B cell (primary cell): ENCODE results near the gene CNN1.

Experiments
- CTCF ChIP-seq: fragments of 200-600 bp; IDR thresholded peaks from one replicate; pipeline ENCODE4 v1.8.0; 2022; ENCODE audit warnings: antibody characterized with exemption, mild to moderate bottlenecking
- EZH2 ChIP-seq: IDR thresholded peaks from 2 replicates; pipeline ENCODE4 v1.6.1; 2012; ENCODE audit warnings: borderline replicate concordance, low read depth, mild to moderate bottlenecking, moderate library complexity, low read length; ENCODE audit not compliant: insufficient read depth, poor library complexity, severe bottlenecking

- TF ChIP-seq EZH2 (no peak), CTCF (no peak)
Measured at GRCh38 chr19:11598746-11599145, 60.1 kb downstream of the CNN1 start.
